ENCODE results near the gene MISP. TPM values are rescaled to one million over a fixed set of nuclear protein-coding genes. Genes with fewer than 3 reads are reported as not detected.

MISP gene
- total RNA-seq, 2 experiments from 2014 or later, result not detected

- H3K27ac Mint-ChIP-seq, result peak overlapping the region; percentile 59
- no peak overlapping the region for H3K4me3 Mint-ChIP-seq
- H3K36me3 Mint-ChIP-seq (ENCODE audit: low read depth), result peaks cover 72% of the 10 kb centered on the region
- H3K9me3 Mint-ChIP-seq, result no peaks in the 10 kb centered on the region
- no peak for TF ChIP-seq CTCF (IDR thresholded peaks at IDR 0.05)
- no peak for ATAC-seq
- no peaks in the 10 kb centered on the region for H3K27me3 Mint-ChIP-seq
- ChIA-PET POLR2A (interaction anchor here (0.7 to 9.6 kb wide), 9 partner anchors 8 to 218 kb away, joined by 3 to 106 read pairs (median 4); partner anchors contain the start of gene RNU6-2), CTCF (no interaction called here)
- peaks cover 46% of the 10 kb centered on the region for H3K4me1 Mint-ChIP-seq (ENCODE audit: low read depth)
- intact Hi-C loops (cut with micrococcal nuclease), result no loop called here
- no peak for DNase-seq
These were observed 52.9 kb downstream of the MISP start for GRCh38 chr19:803686-804418.

- H3K27ac Mint-ChIP-seq, result no peak overlapping the region
- H3K27me3 Mint-ChIP-seq, result no peaks in the 10 kb centered on the region
- POLR2A ChIA-PET, result interaction anchor here (1.0 to 9.6 kb wide), 8 partner anchors 9 to 183 kb away, joined by 3 to 106 read pairs (median 4); partner anchors contain the start of gene AZU1
- CTCF ChIA-PET, result no interaction called here
- no peak for DNase-seq
- ATAC-seq, result no peak
- no peaks in the 10 kb centered on the region for H3K9me3 Mint-ChIP-seq
- intact Hi-C loops (cut with micrococcal nuclease), result no loop called here
- no peak for TF ChIP-seq CTCF (IDR thresholded peaks at IDR 0.05)
- H3K36me3 Mint-ChIP-seq (ENCODE audit: low read depth), result peaks cover 68% of the 10 kb centered on the region
- H3K4me1 Mint-ChIP-seq (ENCODE audit: low read depth), result peaks cover 41% of the 10 kb centered on the region
- no peak overlapping the region for H3K4me3 Mint-ChIP-seq
These were observed 53.7 kb downstream of the MISP start for GRCh38 chr19:804419-805165.

GRCh38 chr19:805166-805551, 54.2 kb downstream of the MISP start:
- intact Hi-C loops (cut with micrococcal nuclease), result no loop called here
- DNase-seq (no peak), ATAC-seq (no peak)
- TF ChIP-seq CTCF (IDR thresholded peaks at IDR 0.05), result no peak
- Mint-ChIP-seq H3K27me3 (no peaks in the 10 kb centered on the region), H3K27ac (no peak overlapping the region), H3K4me1 (ENCODE audit: low read depth) (peaks cover 36% of the 10 kb centered on the region), H3K4me3 (no peak overlapping the region), H3K9me3 (no peaks in the 10 kb centered on the region), H3K36me3 (ENCODE audit: low read depth) (peaks cover 68% of the 10 kb centered on the region)
- ChIA-PET POLR2A (interaction anchor here (1.0 to 9.6 kb wide), 8 partner anchors 6 to 32 kb away, joined by 3 to 106 read pairs (median 4); partner anchors contain the start of genes AZU1 and PTBP1), CTCF (no interaction called here)

- H3K4me1 Mint-ChIP-seq (ENCODE audit: low read depth), result peaks cover 30% of the 10 kb centered on the region
- intact Hi-C loops (cut with micrococcal nuclease), result no loop called here
- peaks cover 67% of the 10 kb centered on the region for H3K36me3 Mint-ChIP-seq (ENCODE audit: low read depth)
- no peak for TF ChIP-seq CTCF (IDR thresholded peaks at IDR 0.05)
- no peak overlapping the region for H3K27ac Mint-ChIP-seq
- POLR2A ChIA-PET, result interaction anchor here (1.0 to 6.8 kb wide), 7 partner anchors 6 to 611 kb away, joined by 3 to 99 read pairs (median 4); partner anchors contain the start of genes AZU1 and PTBP1
- CTCF ChIA-PET, result no interaction called here
- DNase-seq, result no peak
- H3K27me3 Mint-ChIP-seq, result no peaks in the 10 kb centered on the region
- no peaks in the 10 kb centered on the region for H3K9me3 Mint-ChIP-seq
- no peak for ATAC-seq
- H3K4me3 Mint-ChIP-seq, result no peak overlapping the region
These were observed 55.0 kb downstream of the MISP start for GRCh38 chr19:805600-806550.
